ENCODE results near the gene SERPINA10. TPM values are rescaled to one million over a fixed set of nuclear protein-coding genes. Genes with fewer than 3 reads are reported as not detected.

SERPINA10 gene
- total RNA-seq = not detected

GRCh38 chr14:94292872-94293577 is at the start of gene SERPINA10:
SERPINA10 (minus strand) TSS chr14:94293268; CDS start chr14:94290593, 2,675 bp downstream.
- intact Hi-C loops (cut with DNase I; ENCODE audit: low total_unique reads) = no loop called here

GRCh38 chr14:94342334-94342934 is 49.4 kb upstream of the SERPINA10 start:
- no peak overlapping the region for H3K4me3 ChIP-seq
- intact Hi-C loops (cut with DNase I; ENCODE audit: low total_unique reads) = no loop called here
- DNase-seq (ENCODE audit: low spot score in 2 of 2) = peak; percentile 88 to 90
- no peaks in the 10 kb centered on the region for H3K9me3 ChIP-seq
- peak overlapping the region in 1 of 2 donors; percentile 54 for H3K27ac ChIP-seq
- H3K27me3 ChIP-seq = no peaks in the 10 kb centered on the region
- H3K4me1 ChIP-seq = peaks cover 0 to 6% of the 10 kb centered on the region in 2 donors
- no peak for TF ChIP-seq CTCF (IDR thresholded peaks at IDR 0.05)
- H3K36me3 ChIP-seq = no peaks in the 10 kb centered on the region

More at GRCh38 chr14:94292872-94293577, at the start of gene SERPINA10:
- Histone ChIP-seq H3K36me3 (no peaks in the 10 kb centered on the region), H3K9me3 (no peaks in the 10 kb centered on the region), H3K27ac (no peak within 1 kb of the TSS), H3K4me1 (no peaks in the 10 kb centered on the region), H3K4me3 (no peak within 1 kb of the TSS), H3K27me3 (no peaks in the 10 kb centered on the region)
- DNase-seq (ENCODE audit: low spot score in 2 of 2) = no peak
- TF ChIP-seq POLR2A (IDR thresholded peaks at IDR 0.05) (no peak), POLR2AphosphoS5 (IDR thresholded peaks at IDR 0.05) (no peak), CTCF (IDR thresholded peaks at IDR 0.05) (no peak)

GRCh38 chr14:94341656-94342333 is 48.7 kb upstream of the SERPINA10 start:
- H3K4me3 ChIP-seq = no peak overlapping the region
- no peak for TF ChIP-seq POLR2A (IDR thresholded peaks at IDR 0.05)
- H3K9me3 ChIP-seq = no peaks in the 10 kb centered on the region
- no peaks in the 10 kb centered on the region for H3K36me3 ChIP-seq
- H3K27ac ChIP-seq = peak overlapping the region; percentile 16 to 54
- DNase-seq (ENCODE audit: low spot score in 2 of 2) = no peak
- intact Hi-C loops (cut with DNase I; ENCODE audit: low total_unique reads) = no loop called here
- peaks cover 0 to 6% of the 10 kb centered on the region in 2 donors for H3K4me1 ChIP-seq
- H3K27me3 ChIP-seq = no peaks in the 10 kb centered on the region

GRCh38 chr14:94340533-94340932 is 47.5 kb upstream of the SERPINA10 start:
- Histone ChIP-seq H3K27me3 (no peaks in the 10 kb centered on the region), H3K4me1 (peaks cover 0 to 6% of the 10 kb centered on the region in 2 donors), H3K36me3 (no peaks in the 10 kb centered on the region), H3K9me3 (no peaks in the 10 kb centered on the region), H3K4me3 (no peak overlapping the region), H3K27ac (no peak overlapping the region)
- no peak for DNase-seq (ENCODE audit: low spot score in 2 of 2)
- intact Hi-C loops (cut with DNase I; ENCODE audit: low total_unique reads) = no loop called here
- TF ChIP-seq POLR2AphosphoS5 (IDR thresholded peaks at IDR 0.05) (no peak), CTCF (IDR thresholded peaks at IDR 0.05) (no peak), POLR2A (IDR thresholded peaks at IDR 0.05) (no peak)

- TF ChIP-seq CTCF (IDR thresholded peaks at IDR 0.05) (no peak), POLR2A (IDR thresholded peaks at IDR 0.05) (no peak), POLR2AphosphoS5 (IDR thresholded peaks at IDR 0.05) (no peak)
- no peaks in the 10 kb centered on the region for H3K36me3 ChIP-seq
- intact Hi-C loops (cut with DNase I; ENCODE audit: low total_unique reads) = loop anchor here (10.0 kb wide), 1 partner anchor 397 kb away; no protein-coding TSS in a partner anchor
- no peak overlapping the region for H3K27ac ChIP-seq
- no peaks in the 10 kb centered on the region for H3K27me3 ChIP-seq
- no peak for DNase-seq (ENCODE audit: low spot score in 2 of 2)
- H3K9me3 ChIP-seq = no peaks in the 10 kb centered on the region
- H3K4me3 ChIP-seq = no peak overlapping the region
- H3K4me1 ChIP-seq = peaks cover 0 to 6% of the 10 kb centered on the region in 2 donors
Observed at GRCh38 chr14:94338023-94338422, 45.0 kb upstream of the SERPINA10 start.

Data from breast epithelium (tissue), 4 donors.